Vagina (tissue), 2 donors: Measurements from ENCODE around the gene FAM180B.

Source experiments
- POLR2A ChIP-seq, 2 donors: fragments of 450-650 bp; IDR thresholded peaks; one replicate each; pipeline ENCODE4 v1.6.1; 2017; ENCODE audit warnings: antibody characterized with exemption in 2 of 2, mild to moderate bottlenecking in 2 of 2, moderate library complexity in 2 of 2
- POLR2AphosphoS5 ChIP-seq, 2 donors: sonication (generic); formaldehyde crosslinking; IDR thresholded peaks; one replicate each; pipeline ENCODE4 v1.9.0; 2017; ENCODE audit warnings: antibody characterized with exemption in 2 of 2, mild to moderate bottlenecking in 2 of 2, low read depth in 1 of 2; ENCODE audit not compliant: insufficient read depth in 1 of 2
- TF ChIP-seq, protein P1 (sequence below), 3 experiments: fragments of 450-650 bp in 2 of 3; fragments of 200-600 bp in 1 of 3; sonication (generic) in 1 of 3; IDR thresholded peaks; one replicate each; pipeline ENCODE4 v1.5.1; 2017 to 2019; ENCODE audit warnings: antibody characterized with exemption in 3 of 3, mild to moderate bottlenecking in 2 of 3, moderate library complexity in 2 of 3

DNA sequence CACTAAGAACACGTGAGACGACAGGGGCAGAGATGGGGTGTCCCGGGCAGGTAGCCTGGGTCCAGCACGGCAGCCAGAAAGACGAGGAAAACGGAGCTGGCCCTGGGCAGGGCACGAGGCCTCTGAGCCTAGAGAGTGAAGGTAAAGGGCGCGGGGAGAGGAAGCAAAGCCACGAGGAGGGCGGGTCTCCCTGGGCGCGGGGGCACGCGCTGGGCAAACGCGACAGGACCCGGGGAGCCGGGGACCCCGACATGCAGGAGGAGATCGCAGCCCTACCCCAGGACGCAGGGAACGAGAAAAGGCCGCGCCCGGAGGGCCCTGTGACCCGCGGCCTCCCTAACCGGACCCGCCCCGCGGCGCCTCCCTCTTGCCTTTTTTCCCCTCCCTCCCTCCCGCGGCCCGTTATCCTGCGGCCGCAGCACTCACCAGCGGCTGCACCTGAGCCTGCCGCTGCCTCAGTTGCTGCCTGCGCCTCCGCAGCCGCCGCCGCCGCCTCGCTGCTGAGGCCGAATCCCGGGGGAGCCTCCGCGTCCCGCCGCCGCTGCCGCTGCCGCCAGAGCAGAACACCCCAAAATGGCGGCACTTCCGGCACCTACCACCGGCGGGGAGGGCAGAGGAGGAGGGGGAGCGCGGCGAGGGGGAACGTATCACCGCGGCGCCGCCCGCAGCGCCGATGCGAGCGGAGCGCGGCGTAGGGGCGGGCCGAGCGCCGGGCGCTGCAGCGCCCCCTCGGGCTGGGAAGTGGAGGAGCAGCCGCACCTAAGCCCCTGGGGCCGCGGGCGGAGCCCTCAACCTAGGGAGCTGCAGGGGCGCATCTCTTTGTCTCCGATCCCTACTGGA lies 33.7 kb upstream of the FAM180B start, which contains the start of gene CELF1:
- TF ChIP-seq POLR2AphosphoS5 (IDR thresholded peaks at IDR 0.05; ENCODE audit: insufficient read depth in 1 of 2, low read depth in 1 of 2) (peak in 1 of 2 donors; percentile 34), POLR2A (IDR thresholded peaks at IDR 0.05) (peak in 1 of 2 donors; percentile 56)
- TF ChIP-seq, protein P1, sequence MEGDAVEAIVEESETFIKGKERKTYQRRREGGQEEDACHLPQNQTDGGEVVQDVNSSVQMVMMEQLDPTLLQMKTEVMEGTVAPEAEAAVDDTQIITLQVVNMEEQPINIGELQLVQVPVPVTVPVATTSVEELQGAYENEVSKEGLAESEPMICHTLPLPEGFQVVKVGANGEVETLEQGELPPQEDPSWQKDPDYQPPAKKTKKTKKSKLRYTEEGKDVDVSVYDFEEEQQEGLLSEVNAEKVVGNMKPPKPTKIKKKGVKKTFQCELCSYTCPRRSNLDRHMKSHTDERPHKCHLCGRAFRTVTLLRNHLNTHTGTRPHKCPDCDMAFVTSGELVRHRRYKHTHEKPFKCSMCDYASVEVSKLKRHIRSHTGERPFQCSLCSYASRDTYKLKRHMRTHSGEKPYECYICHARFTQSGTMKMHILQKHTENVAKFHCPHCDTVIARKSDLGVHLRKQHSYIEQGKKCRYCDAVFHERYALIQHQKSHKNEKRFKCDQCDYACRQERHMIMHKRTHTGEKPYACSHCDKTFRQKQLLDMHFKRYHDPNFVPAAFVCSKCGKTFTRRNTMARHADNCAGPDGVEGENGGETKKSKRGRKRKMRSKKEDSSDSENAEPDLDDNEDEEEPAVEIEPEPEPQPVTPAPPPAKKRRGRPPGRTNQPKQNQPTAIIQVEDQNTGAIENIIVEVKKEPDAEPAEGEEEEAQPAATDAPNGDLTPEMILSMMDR (IDR thresholded peaks at IDR 0.05): peak; percentile 77 to 95 (median 82)
